ENCODE data around the gene MAP2.
A peak's percentile ranks its signal among the peaks of the same experiment; 100 is the strongest.
"Not testable (repeated sequence)": the region's sequence is repeated elsewhere in the genome, so short reads cannot be mapped to it uniquely, and the experiment has no call there.

The MAP2 gene

DNA sequence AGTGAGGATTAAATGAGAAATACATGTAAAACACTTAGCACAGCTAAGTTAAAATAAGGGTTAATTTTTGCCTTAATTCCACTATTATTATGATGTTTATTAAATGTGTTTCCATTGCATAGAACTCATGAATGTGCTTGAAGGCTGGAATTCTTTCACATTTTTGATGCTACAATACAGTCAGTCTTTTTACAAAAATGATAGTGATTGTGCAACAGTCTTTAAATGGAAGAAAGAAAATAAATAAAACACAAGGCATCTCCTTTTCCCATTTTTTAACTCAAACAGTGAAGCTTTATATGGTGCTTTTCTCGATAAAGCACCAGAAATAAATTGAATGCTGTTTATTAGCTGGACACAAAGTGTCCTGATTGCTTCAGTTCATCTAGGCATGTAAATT, 123.9 kb downstream of the MAP2 start:
- no peak for DNase-seq

DNA sequence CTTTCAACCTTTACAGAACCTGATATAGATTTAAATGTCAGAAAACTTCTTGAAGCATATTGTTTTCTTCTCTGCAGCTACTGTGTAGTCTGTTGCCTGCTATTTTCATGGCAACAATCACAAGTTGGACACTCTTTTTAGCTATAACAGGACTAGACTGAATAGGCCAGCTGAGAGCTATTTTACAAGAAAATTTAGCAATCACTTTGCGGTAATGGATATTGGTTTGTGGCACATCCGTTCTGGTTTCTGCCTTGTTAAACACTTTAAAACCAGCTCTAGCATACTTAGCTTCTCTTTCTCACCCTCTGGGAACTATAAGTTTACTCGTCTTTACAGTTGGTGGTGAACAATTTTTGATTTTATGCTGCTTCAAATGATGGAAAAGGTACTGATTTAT, 125.7 kb downstream of the MAP2 start:
- no peak for DNase-seq

DNA sequence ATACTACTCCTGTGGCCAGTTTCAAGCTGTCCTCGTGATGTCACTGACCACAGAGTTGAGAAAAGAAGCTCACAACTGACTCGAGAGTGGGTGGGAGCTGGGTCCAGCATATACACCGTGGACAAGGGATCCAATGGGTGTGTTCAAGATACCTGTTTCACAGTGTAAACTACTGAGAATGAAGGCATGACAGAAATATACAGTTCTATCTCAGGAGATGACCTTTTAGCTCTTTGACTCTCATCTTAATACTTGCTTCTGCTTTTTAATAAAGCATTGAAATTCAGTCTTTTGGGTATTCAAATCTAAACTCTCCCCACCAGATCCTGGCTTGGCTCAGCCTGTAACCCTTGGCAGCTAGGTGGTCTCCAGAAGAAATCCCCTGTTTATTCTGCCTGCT, 130.1 kb downstream of the MAP2 start:
- DNase-seq, result no peak

DNA sequence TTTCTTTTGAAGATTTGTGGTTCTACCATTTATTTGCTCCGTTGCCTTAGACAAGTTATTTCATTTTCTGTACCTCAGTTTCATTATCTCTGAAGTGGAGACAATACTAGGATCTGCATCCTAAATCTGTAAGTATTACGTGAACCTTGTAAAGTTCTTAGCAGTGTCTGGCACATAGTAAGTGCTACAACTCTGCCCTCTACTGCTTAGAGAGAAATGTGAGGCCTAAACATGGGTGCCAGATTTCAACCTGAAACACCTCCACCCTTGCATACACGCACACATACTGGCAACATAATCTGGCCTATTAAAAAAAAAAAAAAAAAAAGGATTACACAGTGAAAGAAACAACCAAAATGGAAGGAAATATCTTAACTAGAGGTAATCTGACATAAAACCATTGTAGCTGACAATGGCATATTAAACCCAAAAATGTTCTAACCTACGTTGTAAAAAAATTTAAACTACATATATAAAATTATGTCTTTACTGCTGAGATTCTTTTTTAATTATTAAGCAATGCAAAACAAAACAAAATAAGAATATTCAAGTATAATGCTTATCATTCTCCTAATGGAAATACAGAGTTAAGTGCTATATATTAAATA, 132.6 kb downstream of the MAP2 start:
- peak; percentile 24 for DNase-seq

DNA sequence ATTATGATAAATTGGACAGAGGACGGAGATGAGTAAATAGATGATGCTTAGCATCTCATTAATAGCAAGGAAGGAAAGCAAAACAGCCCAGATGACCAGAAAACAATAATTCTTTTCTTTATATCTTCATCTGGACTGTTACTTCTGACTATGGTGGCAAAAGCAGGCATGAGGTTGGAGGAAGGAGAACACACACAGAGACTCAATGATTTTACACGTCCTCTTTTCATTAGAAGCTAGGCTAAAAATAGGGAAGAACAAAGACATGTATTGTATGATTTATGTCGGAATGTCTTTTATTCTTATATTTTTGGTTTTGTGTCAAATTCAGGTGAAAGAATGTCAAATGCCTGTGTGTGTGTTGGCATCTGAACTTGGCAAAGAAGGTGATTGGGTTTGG, 137.1 kb downstream of the MAP2 start:
- DNase-seq, result no peak

DNA sequence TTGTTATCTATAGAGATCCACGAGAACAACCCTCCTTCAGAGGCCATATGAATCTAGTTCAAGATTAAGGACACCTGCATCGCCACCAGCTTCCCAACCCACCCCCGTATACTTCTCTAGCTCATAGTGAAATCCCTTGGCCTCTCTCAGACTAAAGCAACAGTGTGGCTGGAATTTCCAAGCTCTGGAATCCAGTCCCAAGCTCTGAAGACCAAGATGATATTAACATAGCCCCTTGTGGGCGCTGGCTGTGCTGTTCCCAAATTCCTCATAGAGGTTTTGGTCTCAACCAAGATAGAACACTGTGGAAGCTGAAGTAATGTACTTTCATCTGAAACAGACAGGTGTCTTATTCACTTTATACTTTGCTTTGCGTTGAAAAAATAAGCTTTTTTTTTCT, 139.6 kb downstream of the MAP2 start:
- no peak for DNase-seq

DNA sequence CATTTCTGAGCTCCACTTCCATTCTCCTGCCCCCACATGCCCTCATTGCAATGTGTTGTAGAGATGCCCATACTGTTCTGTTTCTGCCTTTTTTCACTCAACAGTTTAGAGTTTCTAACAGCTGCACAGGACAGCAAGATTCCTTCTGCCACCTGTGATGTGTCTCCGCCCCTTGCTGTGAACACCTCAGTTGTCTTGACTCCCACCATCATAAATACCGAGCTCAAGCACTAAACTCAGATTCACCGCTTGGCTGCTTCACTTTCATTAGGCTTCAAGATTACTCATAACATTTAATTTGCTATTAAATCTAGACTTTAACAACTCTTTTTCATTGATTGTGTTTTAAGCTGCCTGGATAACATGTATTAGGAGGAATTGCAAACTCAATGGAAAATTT, 141.0 kb downstream of the MAP2 start:
- no peak for DNase-seq

DNA sequence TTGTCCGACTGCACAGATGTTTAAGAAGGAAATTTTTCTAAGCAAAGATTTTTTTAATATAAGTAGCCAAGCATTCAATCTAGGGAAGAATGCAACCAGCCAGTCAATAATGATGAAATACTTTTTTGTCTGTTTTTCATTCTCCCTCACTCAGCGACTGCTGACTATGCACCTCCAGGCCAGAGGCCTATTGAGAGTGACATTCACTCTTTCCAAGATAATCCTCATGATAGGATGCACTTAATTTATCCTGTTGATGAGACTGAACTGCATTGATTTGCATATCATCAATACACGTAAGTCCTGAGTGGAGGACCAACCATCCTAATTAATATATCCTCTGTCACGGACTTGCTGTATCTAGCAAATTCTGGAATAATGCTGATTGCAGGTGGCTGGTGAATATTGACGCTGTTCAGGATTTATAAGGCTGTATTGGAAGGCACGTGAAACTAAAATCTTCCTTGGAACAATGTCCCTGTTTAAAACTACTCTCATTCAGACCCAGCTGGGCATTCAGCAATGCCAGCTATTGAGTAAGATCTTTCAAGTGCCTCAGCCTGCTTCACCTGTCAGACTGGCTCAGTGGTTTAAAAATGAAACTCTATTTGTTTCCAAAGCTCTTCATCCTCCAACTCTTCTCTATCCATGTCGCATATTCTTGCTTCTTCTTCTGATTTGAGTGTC, 142.2 kb downstream of the MAP2 start:
- no peak for DNase-seq

DNA sequence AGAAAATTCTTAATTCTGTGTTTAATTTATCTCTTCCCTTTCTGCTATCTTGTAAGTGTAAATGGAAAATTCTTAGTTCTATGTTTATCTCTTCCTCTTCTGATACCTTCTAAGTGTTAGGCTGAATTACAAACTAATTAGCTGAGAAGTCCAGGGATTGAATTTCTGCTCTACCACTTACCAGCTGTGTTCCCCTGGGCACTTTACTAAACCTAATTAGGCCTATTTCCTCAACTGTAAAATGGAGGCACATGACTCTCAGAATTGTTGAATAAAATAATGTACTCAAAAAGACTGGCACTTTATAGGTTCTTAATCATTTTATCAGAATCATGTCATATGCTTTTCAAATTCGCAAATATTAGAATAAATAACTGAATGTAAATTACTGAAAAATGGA, 146.3 kb downstream of the MAP2 start:
- no peak for DNase-seq

DNA sequence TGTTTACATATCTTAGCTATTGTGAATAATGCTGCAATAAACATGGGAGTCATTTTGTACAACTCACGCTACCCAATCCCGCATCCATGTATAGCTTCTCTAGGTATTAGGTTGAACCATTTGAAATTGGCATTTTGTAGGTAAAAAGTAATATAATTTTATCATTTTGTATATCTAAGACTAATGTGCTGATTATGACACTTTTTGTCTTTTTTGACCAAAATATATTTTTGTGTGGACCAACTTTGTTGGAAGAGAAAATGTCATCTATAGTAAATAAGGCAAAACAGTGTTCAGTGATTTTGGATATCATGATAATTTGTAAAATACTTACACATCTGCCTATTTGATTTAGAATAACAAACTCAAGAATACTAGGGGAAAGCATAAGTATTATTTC, 150.7 kb downstream of the MAP2 start:
- no peak for DNase-seq

DNA sequence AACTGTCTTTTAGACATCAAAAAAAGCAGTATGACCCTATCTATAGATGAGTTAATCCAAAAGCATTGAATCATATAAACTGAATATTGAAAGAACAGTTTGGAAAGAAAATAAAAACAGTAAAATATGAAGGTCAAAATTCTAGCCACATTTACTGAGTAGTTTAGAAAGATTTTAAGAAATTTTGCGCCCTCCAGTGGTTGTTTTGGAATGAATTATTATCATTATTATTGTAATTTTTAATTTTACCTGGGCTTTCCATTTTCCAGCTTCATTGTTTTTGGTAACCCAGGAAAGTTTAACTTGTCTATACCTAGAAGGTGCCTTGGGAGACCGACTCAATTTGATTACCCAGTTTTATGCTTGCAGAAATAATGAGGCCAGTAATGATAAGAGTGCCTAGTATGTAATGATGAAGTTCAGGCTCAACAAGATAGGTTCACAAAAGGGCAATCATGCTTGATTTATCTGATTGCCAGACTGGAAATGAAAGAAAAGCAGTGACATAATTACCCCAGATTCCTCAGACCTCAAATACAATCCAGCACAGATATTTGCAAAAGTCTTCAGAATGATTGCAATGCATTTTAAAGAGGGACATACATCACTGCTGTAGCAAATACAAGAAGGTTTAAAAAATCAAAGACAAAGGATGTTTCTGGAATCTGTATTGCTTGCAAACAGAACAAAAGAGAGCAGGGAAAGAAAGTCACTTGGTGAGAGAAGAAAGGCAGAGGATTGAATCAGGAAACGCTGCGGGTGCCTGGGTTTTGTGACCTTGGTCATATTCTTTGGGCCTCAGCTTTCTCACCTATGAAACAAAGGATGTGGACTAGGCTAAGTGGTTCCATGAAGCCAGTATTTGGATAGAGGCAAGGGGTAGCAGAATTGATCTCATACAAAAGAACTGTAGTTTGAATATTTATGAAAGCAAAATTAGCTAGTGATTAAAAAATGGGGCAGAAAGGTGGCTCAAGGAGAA, 153.8 kb downstream of the MAP2 start:
- DNase-seq, result no peak

DNA sequence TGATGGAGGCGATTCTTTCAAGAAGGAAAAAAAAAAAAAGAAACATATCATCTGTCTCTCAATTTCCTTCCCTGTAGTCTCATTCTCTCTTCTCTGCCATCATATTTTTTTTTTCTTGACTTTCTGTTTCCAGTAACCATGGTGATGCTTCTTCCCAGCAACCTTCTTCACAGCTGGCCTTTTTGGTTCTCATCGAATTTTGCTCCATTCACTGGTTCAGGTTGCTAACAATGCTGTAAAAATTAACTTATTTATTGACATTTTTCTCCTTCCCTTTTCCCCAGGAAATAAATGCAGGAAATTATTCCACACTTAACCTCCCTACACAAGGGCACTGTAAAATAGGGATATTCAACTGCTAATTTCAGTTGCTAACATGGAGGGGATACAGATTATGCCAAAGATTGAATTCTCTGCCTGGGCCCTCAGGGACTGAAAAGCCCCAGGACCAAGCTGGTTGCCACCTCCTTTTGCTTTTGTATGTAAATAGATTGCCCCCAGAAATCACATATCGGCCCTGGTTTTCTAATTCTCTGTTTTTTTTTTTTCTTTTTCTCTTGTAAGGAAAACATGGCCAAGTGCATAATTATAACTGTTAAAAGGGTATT, 154.7 kb downstream of the MAP2 start:
- DNase-seq, result no peak

DNA sequence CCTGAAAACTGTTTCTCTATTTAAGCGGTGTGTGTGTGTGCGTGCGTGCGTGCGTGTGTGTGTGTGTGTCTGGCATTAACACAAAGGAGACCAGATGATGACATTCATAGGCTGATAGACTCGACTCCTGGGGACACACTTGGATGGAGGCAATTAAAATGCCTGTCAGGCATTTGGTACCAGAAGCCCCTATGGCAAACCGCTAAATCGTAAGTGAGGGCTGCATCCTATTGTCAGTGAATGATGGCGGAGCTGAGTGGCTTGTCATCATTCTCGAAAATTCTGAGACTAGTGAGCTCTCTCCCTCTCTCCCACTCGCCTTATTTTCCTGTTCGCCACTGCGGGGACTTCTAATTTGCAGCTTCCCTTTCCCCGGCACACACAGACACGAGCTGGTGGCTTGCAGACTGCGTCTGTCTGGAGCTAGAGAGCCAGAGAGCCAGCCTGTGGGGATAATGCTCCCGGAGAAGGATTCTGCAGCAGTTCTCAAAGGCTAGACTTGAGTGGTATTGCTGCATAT, 155.4 kb downstream of the MAP2 start:
- DNase-seq, result no peak

DNA sequence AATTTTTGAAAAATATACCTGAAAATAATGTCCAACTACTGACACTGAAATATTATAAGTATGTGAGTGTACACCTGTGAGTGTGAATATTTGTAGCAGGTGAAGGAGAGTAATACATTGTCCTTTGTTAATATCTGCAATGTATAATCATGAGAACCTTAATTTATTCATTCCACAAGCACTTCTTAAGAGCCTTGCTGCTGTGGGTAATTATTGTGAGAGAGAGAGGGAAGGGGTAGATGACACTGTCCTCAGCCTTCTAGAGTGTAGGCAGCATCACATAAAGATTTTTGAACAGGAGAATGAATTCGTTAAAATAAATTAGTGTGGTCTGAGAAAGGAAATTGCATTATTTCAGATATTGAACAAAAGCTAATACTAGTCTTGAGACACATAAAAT, 157.2 kb downstream of the MAP2 start:
- DNase-seq, result no peak

DNA sequence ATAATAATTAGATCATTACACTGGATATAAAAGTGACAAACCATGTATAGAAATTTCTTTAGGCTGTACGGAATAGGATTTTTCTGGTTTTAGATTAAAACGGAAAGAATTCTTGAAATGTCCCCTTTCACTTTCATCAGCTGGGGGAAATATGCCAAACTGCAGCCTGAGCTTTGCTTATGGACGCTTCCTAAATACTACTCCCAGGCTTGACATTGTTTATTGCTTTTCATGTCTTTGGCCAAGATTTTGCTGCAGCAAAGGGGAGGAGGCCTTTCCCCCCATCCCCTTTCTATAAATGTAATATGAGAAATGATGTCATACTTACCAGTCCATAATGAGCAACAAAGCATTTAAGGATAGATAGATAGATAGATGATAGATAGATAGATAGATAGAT, 158.4 kb downstream of the MAP2 start:
- DNase-seq, result no peak

DNA sequence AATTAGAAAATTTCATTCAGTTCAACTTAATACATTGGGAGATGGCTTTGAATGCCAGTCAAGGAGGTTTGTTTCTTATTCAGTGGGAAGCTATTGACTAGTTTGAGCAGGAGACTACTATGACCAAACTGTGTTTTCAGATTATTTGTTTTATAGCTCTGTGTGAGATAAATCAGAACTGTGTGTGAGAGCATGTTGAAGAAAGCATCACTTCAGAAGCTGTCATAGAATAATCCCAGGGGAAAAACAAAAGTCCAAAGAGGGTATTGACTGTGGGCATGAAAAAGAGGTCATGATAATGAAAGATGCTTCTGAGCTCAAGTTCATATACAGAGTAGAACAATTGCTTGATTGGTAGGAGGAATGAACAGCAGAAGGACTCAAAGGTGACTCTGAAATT, 160.6 kb downstream of the MAP2 start:
- no peak for DNase-seq

DNA sequence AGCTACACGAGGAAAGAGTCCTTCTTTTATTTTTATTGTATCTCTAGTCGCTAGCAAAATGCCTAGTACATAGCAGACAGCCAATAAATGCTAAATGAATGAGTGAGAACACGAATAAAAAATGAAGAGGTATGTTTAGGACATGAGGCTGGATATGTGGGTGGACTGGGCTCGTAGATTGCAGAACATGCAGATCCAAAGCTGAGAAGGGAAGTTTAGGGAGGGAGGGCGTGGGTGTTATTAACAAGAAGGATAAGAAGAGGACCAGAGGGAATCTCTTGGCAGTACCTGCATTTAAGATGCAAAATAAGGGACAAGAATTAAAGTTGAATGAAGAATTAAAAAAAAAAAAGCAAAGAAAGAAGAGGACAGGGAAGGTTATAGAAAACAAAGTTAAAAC, 161.1 kb downstream of the MAP2 start:
- no peak for DNase-seq

DNA sequence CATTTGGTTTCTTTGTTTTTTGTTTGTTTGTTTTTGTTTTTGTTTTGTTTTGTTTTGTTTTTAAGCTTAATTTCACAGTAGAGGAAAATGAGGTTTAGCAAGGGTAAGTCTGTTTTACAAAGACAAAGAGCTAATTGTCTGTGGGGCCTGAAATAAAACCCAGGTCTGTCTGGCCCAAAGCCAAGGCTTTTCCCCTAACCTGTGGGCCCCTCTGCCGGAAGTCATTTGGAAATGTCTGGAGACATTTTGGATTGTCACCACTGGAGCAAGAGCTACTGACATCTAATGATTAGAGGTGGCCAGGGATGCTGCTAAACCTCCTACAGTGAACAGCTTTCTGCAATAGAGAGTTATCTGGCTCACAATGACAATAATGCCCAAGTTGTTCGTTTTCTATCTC, 167.2 kb downstream of the MAP2 start:
- DNase-seq, result no peak

DNA sequence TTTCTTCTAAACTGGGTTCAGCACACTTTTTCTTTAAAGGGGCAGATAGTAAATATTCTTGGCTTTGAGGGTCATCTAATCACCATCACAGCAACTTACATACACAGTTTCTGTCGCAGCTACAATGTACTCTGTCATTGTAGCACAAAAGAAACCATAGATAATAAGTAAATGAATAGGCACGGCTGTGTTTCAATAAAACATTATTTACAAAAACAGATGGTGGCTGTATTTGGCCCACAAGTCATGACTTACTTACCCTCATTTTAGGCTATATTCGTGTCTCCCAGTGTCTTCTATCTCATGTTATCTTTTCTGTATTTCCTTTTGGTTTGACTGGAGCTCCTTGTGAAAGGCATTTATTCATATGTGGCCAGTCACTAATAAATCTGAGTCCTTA, 168.3 kb downstream of the MAP2 start:
- DNase-seq, result no peak

DNA sequence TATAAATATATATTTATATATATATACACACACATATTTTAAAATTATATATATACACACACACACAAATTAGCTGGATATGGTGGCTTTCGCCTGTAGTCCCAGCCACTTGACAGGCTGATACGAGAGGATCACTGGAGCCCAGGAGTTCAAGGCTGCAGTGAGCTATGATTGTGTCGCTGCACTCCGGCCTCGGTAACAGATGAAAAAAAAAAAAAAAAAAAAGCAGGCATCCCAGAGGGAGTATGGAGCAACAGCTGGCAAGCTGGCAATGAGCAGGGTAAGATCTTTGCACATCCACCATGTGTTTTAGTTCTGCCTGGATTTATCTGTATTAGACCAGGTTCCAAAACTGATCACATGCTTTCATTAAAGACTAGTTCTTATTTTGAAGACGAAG, 170.1 kb downstream of the MAP2 start:
- no peak for DNase-seq

DNA sequence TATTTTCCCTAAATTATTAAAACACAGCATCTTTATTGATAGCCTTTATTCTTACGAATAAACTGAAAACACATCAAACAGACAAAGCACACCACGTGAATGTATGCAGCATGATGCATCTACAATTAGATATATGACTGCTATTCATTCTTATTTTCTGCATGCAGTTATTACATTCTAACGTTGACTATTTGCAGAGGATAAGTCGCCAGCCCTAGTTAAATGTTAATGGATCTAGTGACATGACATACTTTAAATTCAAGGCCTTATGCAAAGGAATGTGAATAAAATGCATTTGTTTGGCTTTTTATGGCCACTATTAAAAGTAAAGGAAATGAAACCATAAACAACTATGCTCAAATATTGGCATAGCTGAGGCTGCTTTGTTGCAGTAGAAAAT, 172.4 kb downstream of the MAP2 start:
- DNase-seq, result no peak

DNA sequence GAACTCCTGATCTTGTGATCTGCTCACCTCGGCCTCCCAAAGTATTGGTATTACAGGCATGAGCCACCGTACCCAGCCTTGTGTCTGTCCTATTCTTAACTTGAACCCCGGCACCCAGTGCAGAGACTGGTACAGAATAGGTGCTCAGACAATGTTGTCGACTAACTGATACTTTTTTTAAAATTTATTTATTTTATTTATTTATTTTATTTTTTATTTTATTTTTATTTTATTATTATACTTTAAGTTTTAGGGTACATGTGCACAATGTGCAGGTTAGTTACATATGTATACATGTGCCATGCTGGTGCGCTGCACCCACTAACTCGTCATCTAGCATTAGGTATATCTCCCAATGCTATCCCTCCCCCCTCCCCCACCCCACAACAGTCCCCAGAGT, 174.4 kb downstream of the MAP2 start:
- not testable (repeated sequence) for DNase-seq

All from DMS 273 treated with DMSO at 0.1 percent for 48 hours (cell line).